DOHH2 (cell line): ENCODE measurements around the gene FABP2.

ENCODE experiments used
- H3F3A ChIP-seq: fragments of 200-600 bp; sonication (generic), shearing (Covaris generic); 2 replicates; pipeline ENCODE4 v1.6.0; 2016; ENCODE audit warnings: antibody characterized with exemption, mild to moderate bottlenecking; ENCODE audit not compliant: control insufficient read depth, insufficient read depth
- H3K27ac ChIP-seq: fragments of 200-600 bp; sonication (generic); 2 replicates; pipeline ENCODE4 v1.5.1; 2014; ENCODE audit warnings: low read depth, mild to moderate bottlenecking, low read length, moderate library complexity
- H3K27me3 ChIP-seq: fragments of 200-600 bp; sonication (generic); 2 replicates; pipeline ENCODE4 v1.6.1; 2014; ENCODE audit warnings: mild to moderate bottlenecking, low read length, mixed read lengths; ENCODE audit not compliant: control insufficient read depth
- H3K36me3 ChIP-seq: fragments of 200-600 bp; sonication (generic); 2 replicates; pipeline ENCODE4 v1.6.1; 2014; ENCODE audit warnings: mild to moderate bottlenecking, low read length, moderate library complexity, mixed read lengths; ENCODE audit not compliant: control insufficient read depth
- H3K4me1 ChIP-seq: fragments of 200-600 bp; sonication (generic); 2 replicates; pipeline ENCODE4 v1.6.1; 2014; ENCODE audit warnings: mild to moderate bottlenecking, low read length, mixed read lengths; ENCODE audit not compliant: control insufficient read depth
- H3K4me2 ChIP-seq: fragments of 200-600 bp; sonication (generic); 2 replicates; pipeline ENCODE4 v1.6.0; 2014; ENCODE audit warnings: mild to moderate bottlenecking, low read length, moderate library complexity
- H3K4me3 ChIP-seq: fragments of 200-600 bp; sonication (generic); 2 replicates; pipeline ENCODE4 v1.5.1; 2014; ENCODE audit warnings: mild to moderate bottlenecking, low read length, mixed read lengths
- H3K79me2 ChIP-seq: fragments of 200-600 bp; sonication (generic); 2 replicates; pipeline ENCODE4 v1.6.1; 2014; ENCODE audit warnings: mild to moderate bottlenecking, low read length, mixed read lengths; ENCODE audit not compliant: control insufficient read depth
- H3K9me2 ChIP-seq: fragments of 200-600 bp; sonication (generic); replicated peaks from 2 replicates; pipeline ENCODE4 v1.6.1; 2014; ENCODE audit warnings: mild to moderate bottlenecking, low read length, mixed read lengths; ENCODE audit not compliant: control insufficient read depth
- H3K9me3 ChIP-seq: fragments of 200-600 bp; sonication (generic); 2 replicates; pipeline ENCODE4 v1.6.1; 2014; ENCODE audit warnings: antibody characterized with exemption, low read length, mixed read lengths; ENCODE audit not compliant: control insufficient read depth, insufficient read depth
- H4K20me1 ChIP-seq: fragments of 200-600 bp; sonication (generic); 2 replicates; pipeline ENCODE4 v1.6.0; 2014; ENCODE audit warnings: low read depth, mild to moderate bottlenecking, antibody characterized with exemption, low read length, moderate library complexity; ENCODE audit not compliant: control insufficient read depth, insufficient read depth
- CTCF ChIP-seq: fragments of 200-600 bp; sonication (generic); IDR thresholded peaks from one replicate; pipeline ENCODE4 v1.5.1; 2014; ENCODE audit warnings: antibody characterized with exemption, mild to moderate bottlenecking, low read depth, low read length; ENCODE audit not compliant: poor library complexity, severe bottlenecking
- EZH2phosphoT487 ChIP-seq: fragments of 200-600 bp; sonication (generic); IDR thresholded peaks from 2 replicates; pipeline ENCODE4 v1.6.1; 2017; ENCODE audit warnings: borderline replicate concordance, mild to moderate bottlenecking, antibody characterized with exemption, low read length, moderate library complexity, mixed read lengths

Gene FABP2

GRCh38 chr4:119310826-119311225 lies 11.1 kb downstream of the FABP2 start:
- Histone ChIP-seq H3F3A (no peaks in the 10 kb centered on the region), H3K4me1 (peaks cover 3% of the 10 kb centered on the region; the same call in 1 of the 2 replicates), H3K79me2 (no peaks in the 10 kb centered on the region), H3K9me3 (no peaks in the 10 kb centered on the region), H3K27me3 (no peaks in the 10 kb centered on the region), H3K4me3 (no peak overlapping the region), H4K20me1 (no peaks in the 10 kb centered on the region), H3K9me2 (no peaks in the 10 kb centered on the region), H3K4me2 (no peak overlapping the region), H3K36me3 (no peaks in the 10 kb centered on the region), H3K27ac (no peak overlapping the region)
- TF ChIP-seq CTCF (no peak), EZH2phosphoT487 (no peak)

- H3K36me3 ChIP-seq: no peaks in the 10 kb centered on the region
- H3K4me2 ChIP-seq: no peak overlapping the region
- no peak overlapping the region for H3K4me3 ChIP-seq
- no peaks in the 10 kb centered on the region for H3K4me1 ChIP-seq
- H4K20me1 ChIP-seq: no peaks in the 10 kb centered on the region
- H3K27me3 ChIP-seq: no peaks in the 10 kb centered on the region
- no peak overlapping the region for H3K27ac ChIP-seq
- H3F3A ChIP-seq: no peaks in the 10 kb centered on the region
- H3K9me2 ChIP-seq: no peaks in the 10 kb centered on the region
- TF ChIP-seq CTCF: no peak
- TF ChIP-seq EZH2phosphoT487: no peak
- no peaks in the 10 kb centered on the region for H3K79me2 ChIP-seq
- H3K9me3 ChIP-seq: no peaks in the 10 kb centered on the region
Observed at GRCh38 chr4:119307606-119308005, 14.3 kb downstream of the FABP2 start.

GRCh38 chr4:119304431-119304830 lies 17.5 kb downstream of the FABP2 start:
- no peaks in the 10 kb centered on the region for H3K9me2 ChIP-seq
- H3K36me3 ChIP-seq: peaks cover 5% of the 10 kb centered on the region
- peaks cover 11% of the 10 kb centered on the region for H3K4me1 ChIP-seq
- H3K79me2 ChIP-seq: peaks cover 12% of the 10 kb centered on the region
- H3K4me2 ChIP-seq: no peak overlapping the region
- H3K27ac ChIP-seq: no peak overlapping the region
- no peak overlapping the region for H3K4me3 ChIP-seq
- peaks cover 8% of the 10 kb centered on the region for H3F3A ChIP-seq
- no peaks in the 10 kb centered on the region for H4K20me1 ChIP-seq
- TF ChIP-seq EZH2phosphoT487: no peak
- TF ChIP-seq CTCF: no peak
- no peaks in the 10 kb centered on the region for H3K27me3 ChIP-seq
- no peaks in the 10 kb centered on the region for H3K9me3 ChIP-seq
